K562 treated with DMSO at 1 percent for 4 hours (cell line): ENCODE data around the gene RNF166. TPM values are rescaled to one million over a fixed set of nuclear protein-coding genes. Genes with fewer than 3 reads are reported as not detected.

Experiments used
- total RNA-seq: library from RNA; unstranded; fragments of 300-600 nt; gene quantifications from 2 replicates; pipeline ENCODE4 v1.2.3, GENCODE V29; 2022; ENCODE audit not compliant: insufficient read depth

RNF166 gene
- total RNA-seq: 51.2 and 58.8 TPM in 2 replicates

GRCh38 chr16:88706229-88706964 is at the start of gene RNF166, which contains the start of gene CTU2:
TSS of gene RNF166 (minus strand) at chr16:88706408. CDS start at chr16:88706325, 83 bp downstream.
TSS of gene CTU2 (plus strand) at chr16:88706503. CDS start at chr16:88706531, 28 bp downstream.

GRCh38 chr16:88686439-88687253 is 19.6 kb downstream of the RNF166 start, which contains the start of gene SNAI3:
TSS of gene SNAI3 (minus strand) at chr16:88686507. CDS start at chr16:88686406, 101 bp downstream.

GRCh38 chr16:88662843-88663606 is 43.2 kb downstream of the RNF166 start, which contains the start of gene MVD:
TSS of gene MVD (minus strand) at chr16:88663091. CDS start at chr16:88663080, 11 bp downstream.

GRCh38 chr16:88650749-88651275 is 55.4 kb downstream of the RNF166 start, which contains the start of gene CYBA:
TSS of gene CYBA (minus strand) at chr16:88651053. CDS start at chr16:88651013, 40 bp downstream.

Other genes starting within 250 kb of the RNF166 start
- 47.3 and 54.5 TPM in 2 replicates for gene ZC3H18, start 136.0 kb downstream of the RNF166 start, total RNA-seq
- not detected in 2 replicates for gene IL17C, start 67.8 kb downstream of the RNF166 start, total RNA-seq
- gene CYBA, start 55.4 kb downstream of the RNF166 start, total RNA-seq: 618 and 683 TPM in 2 replicates
- gene MVD, start 43.3 kb downstream of the RNF166 start, total RNA-seq: 88.8 and 102 TPM in 2 replicates
- 1.8 TPM in 1 of 2 replicates, not detected in the other for gene SNAI3, start 19.9 kb downstream of the RNF166 start, total RNA-seq
- gene CTU2, start 95 bp upstream of the RNF166 start, total RNA-seq: 31.2 and 36.6 TPM in 2 replicates
- gene PIEZO1, start 78.8 kb upstream of the RNF166 start, total RNA-seq: 237 and 289 TPM in 2 replicates
- 235 and 248 TPM in 2 replicates for gene CDT1, start 97.4 kb upstream of the RNF166 start, total RNA-seq
- gene APRT, start 105.5 kb upstream of the RNF166 start, total RNA-seq: 276 and 300 TPM in 2 replicates
- gene GALNS, start 150.5 kb upstream of the RNF166 start, total RNA-seq: 10.0 and 10.5 TPM in 2 replicates
- 48.4 and 59.9 TPM in 2 replicates for gene TRAPPC2L, start 150.7 kb upstream of the RNF166 start, total RNA-seq
- gene PABPN1L, start 160.3 kb upstream of the RNF166 start, total RNA-seq: 1.9 TPM in 1 of 2 replicates, not detected in the other